ENCODE results near the gene CLSTN2. TPM values are rescaled to one million over a fixed set of nuclear protein-coding genes. Genes with fewer than 3 reads are reported as not detected.

Gene CLSTN2
- polyA plus RNA-seq, 4 donors = under 0.01 to 1.2 (median 0.84) TPM; not detected in 1

DNA sequence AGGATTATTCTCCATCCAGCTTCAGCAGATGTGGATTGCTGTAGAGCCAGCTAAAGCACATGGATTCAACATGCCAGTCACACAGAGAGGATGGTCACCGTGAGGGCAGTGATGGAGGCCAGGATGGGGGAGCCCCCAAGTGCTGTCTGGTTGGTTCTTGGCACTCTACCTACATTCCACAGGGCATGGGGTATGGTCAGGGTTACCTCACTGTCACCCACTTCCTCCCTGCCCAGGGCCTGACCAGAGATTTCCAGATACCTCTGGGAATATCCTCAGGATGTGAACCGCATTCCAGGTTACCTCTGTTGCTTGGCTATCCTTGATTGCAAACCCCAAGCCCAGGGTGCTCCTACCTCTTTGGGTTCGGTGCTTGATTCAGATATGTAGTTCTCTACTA lies 595.6 kb downstream of the CLSTN2 start:
- no peak for FAIRE-seq
- H3K9me3 ChIP-seq (ENCODE audit: control insufficient read depth in 2 of 2, insufficient read depth in 1 of 2, low read depth in 1 of 2, low read length in 1 of 2) = peaks cover 0 to 11% of the 10 kb centered on the region in 2 donors
- DNase-seq = no peak
- WGBS, 3 donors = 76 to 82% (median 77%) methylated on average over 3 of the region's 3 CpGs
- H3K4me1 ChIP-seq (ENCODE audit: control insufficient read depth in 3 of 3, insufficient read depth in 2 of 3, low read depth in 1 of 3, low read length in 2 of 3) = no peaks in the 10 kb centered on the region
- no peaks in the 10 kb centered on the region for H3K27me3 ChIP-seq (ENCODE audit: control insufficient read depth in 3 of 3, insufficient read depth in 3 of 3, low read length in 3 of 3)
- H3K27ac ChIP-seq (ENCODE audit: low read depth in 1 of 3, low read length in 2 of 3) = no peak overlapping the region
- no peaks in the 10 kb centered on the region for H3K36me3 ChIP-seq (ENCODE audit: control insufficient read depth in 3 of 3, insufficient read depth in 2 of 3, low read depth in 1 of 3, low read length in 3 of 3)
- no peak overlapping the region for H3K4me3 ChIP-seq (ENCODE audit: low read depth in 1 of 3, low read length in 3 of 3)

DNA sequence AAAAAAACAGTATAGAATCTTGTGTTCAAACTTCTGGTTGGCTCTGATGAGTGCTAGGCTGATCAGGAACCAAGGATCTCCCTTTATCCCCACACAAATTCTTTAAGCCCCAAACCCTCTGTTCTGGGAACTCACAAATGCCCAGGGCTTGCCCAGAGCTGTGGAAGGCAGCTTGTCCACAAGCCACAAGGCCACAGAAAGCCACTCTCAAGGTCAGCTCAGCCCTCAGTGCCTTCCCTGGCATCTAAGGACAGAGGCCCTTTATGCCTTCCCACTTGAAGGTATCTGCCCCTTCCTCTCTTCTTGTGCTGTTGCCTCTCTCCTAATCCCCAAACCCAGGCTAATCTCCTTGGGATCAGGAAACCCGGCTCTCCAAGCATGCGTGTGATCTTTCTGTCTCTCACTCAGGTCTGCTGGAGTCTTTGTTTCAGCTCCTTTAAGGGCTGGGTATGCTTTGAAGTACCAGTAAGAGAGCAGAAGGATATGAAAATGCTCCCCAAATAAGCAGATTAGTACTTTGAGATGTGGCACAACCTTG lies 597.9 kb downstream of the CLSTN2 start:
- H3K9me3 ChIP-seq (ENCODE audit: control insufficient read depth in 2 of 2, insufficient read depth in 1 of 2, low read depth in 1 of 2, low read length in 1 of 2) = peaks cover 0 to 11% of the 10 kb centered on the region in 2 donors
- no peak overlapping the region for H3K27ac ChIP-seq (ENCODE audit: low read depth in 1 of 3, low read length in 2 of 3)
- no peaks in the 10 kb centered on the region for H3K27me3 ChIP-seq (ENCODE audit: control insufficient read depth in 3 of 3, insufficient read depth in 3 of 3, low read length in 3 of 3)
- WGBS, 3 donors = 44 to 52% (median 51%) methylated on average over 2 of the region's 2 CpGs
- no peaks in the 10 kb centered on the region for H3K4me1 ChIP-seq (ENCODE audit: control insufficient read depth in 3 of 3, insufficient read depth in 2 of 3, low read depth in 1 of 3, low read length in 2 of 3)
- no peak overlapping the region for H3K4me3 ChIP-seq (ENCODE audit: low read depth in 1 of 3, low read length in 3 of 3)
- H3K36me3 ChIP-seq (ENCODE audit: control insufficient read depth in 3 of 3, insufficient read depth in 2 of 3, low read depth in 1 of 3, low read length in 3 of 3) = no peaks in the 10 kb centered on the region
- DNase-seq = no peak
- FAIRE-seq = no peak

DNA sequence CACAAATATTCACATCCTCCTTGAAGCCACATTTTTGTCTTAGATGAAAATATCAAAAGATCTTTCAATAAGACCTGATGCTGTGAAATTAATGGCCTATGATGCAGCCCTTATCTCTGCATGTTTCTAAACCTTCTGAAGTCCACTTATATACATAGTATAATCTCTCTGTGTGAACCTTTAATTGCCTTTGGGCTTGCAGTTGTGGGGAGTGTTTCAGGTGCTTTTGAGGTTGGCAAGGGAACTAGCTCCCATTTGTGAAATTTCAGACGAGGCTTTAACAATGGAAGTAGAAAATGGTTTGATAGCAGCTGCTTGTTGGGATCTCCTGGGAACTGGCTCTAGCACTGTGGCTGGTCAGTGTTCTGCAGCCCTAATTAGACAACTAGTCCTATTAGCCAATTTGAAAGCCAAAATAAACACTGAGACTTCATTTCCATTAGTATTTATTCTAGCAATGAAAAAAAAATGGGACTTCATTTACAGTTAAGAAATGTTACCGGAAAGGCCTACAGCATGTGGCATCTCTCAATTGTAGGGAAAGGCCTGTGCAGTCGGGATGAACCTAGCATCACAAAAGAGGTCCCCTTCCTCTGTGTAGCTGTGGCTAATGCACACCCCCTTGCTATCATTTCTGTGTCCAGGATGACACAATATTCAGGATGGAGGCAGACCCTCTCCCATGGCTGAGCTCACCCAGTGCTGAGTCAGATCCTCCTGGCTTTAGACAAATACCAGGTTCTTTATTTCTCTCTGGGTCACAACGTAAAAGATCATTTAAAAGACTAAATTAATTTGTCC lies 602.1 kb downstream of the CLSTN2 start:
- Histone ChIP-seq H3K36me3 (ENCODE audit: control insufficient read depth in 3 of 3, insufficient read depth in 2 of 3, low read depth in 1 of 3, low read length in 3 of 3) (no peaks in the 10 kb centered on the region), H3K4me3 (ENCODE audit: low read depth in 1 of 3, low read length in 3 of 3) (no peak overlapping the region), H3K27me3 (ENCODE audit: control insufficient read depth in 3 of 3, insufficient read depth in 3 of 3, low read length in 3 of 3) (no peaks in the 10 kb centered on the region), H3K9me3 (ENCODE audit: control insufficient read depth in 2 of 2, insufficient read depth in 1 of 2, low read depth in 1 of 2, low read length in 1 of 2) (peaks cover 0 to 11% of the 10 kb centered on the region in 2 donors), H3K4me1 (ENCODE audit: control insufficient read depth in 3 of 3, insufficient read depth in 2 of 3, low read depth in 1 of 3, low read length in 2 of 3) (peaks cover 0 to 8% (median 0%) of the 10 kb centered on the region in 3 donors), H3K27ac (ENCODE audit: low read depth in 1 of 3, low read length in 2 of 3) (no peak overlapping the region)
- DNase-seq = no peak
- WGBS, 3 donors = 61 to 71% (median 64%) methylated on average over 4 of the region's 4 CpGs
- FAIRE-seq = no peak

DNA sequence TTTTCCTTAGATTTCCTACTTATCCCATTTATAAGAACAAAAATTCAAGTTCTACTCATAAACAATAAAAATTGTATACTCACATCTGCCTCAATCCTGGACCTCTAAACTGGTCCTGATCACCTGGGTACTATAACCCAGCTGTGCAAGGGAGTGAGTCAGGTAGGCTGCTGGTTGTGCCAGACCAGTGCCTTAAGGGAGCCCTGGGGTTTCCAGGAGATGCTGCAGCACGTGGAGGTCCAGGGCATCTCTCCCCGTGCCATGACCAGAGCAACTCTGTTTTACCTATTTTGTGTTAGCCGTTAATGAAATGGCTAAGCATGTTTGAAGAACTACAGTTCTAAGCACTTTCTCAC lies 602.7 kb downstream of the CLSTN2 start:
- DNase-seq (no peak), FAIRE-seq (no peak)
- no peak overlapping the region for H3K4me3 ChIP-seq (ENCODE audit: low read depth in 1 of 3, low read length in 3 of 3)
- H3K9me3 ChIP-seq (ENCODE audit: control insufficient read depth in 2 of 2, insufficient read depth in 1 of 2, low read depth in 1 of 2, low read length in 1 of 2) = peaks cover 0 to 11% of the 10 kb centered on the region in 2 donors
- WGBS, 3 donors = 75 to 85% (median 81%) methylated on average over 3 of the region's 3 CpGs
- H3K27ac ChIP-seq (ENCODE audit: low read depth in 1 of 3, low read length in 2 of 3) = no peak overlapping the region
- H3K27me3 ChIP-seq (ENCODE audit: control insufficient read depth in 3 of 3, insufficient read depth in 3 of 3, low read length in 3 of 3) = no peaks in the 10 kb centered on the region
- peaks cover 0 to 8% (median 0%) of the 10 kb centered on the region in 3 donors for H3K4me1 ChIP-seq (ENCODE audit: control insufficient read depth in 3 of 3, insufficient read depth in 2 of 3, low read depth in 1 of 3, low read length in 2 of 3)
- no peaks in the 10 kb centered on the region for H3K36me3 ChIP-seq (ENCODE audit: control insufficient read depth in 3 of 3, insufficient read depth in 2 of 3, low read depth in 1 of 3, low read length in 3 of 3)

DNA sequence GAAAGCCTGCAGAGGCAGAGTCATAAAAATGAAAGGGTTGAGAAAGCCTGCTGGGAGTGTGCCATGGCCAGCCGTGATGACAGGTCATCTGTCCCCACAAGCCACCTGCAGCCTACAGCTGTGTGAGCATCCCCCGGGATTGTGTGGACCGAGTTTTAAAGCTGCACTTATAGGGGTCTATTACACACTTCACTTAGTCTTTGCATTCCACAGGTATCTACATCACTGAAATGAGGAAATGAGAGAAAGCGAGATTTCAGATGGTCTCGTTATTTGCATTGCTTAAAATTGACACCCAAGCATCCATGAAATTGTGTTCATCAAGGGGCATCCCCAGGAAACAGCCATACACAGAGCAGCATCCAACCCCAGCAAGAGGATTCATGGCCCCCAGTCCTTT lies 605.3 kb downstream of the CLSTN2 start:
- no peak for DNase-seq
- Histone ChIP-seq H3K27ac (ENCODE audit: low read depth in 1 of 3, low read length in 2 of 3) (no peak overlapping the region), H3K4me1 (ENCODE audit: control insufficient read depth in 3 of 3, insufficient read depth in 2 of 3, low read depth in 1 of 3, low read length in 2 of 3) (peaks cover 0 to 8% (median 0%) of the 10 kb centered on the region in 3 donors), H3K36me3 (ENCODE audit: control insufficient read depth in 3 of 3, insufficient read depth in 2 of 3, low read depth in 1 of 3, low read length in 3 of 3) (no peaks in the 10 kb centered on the region), H3K9me3 (ENCODE audit: control insufficient read depth in 2 of 2, insufficient read depth in 1 of 2, low read depth in 1 of 2, low read length in 1 of 2) (no peaks in the 10 kb centered on the region), H3K4me3 (ENCODE audit: low read depth in 1 of 3, low read length in 3 of 3) (no peak overlapping the region), H3K27me3 (ENCODE audit: control insufficient read depth in 3 of 3, insufficient read depth in 3 of 3, low read length in 3 of 3) (no peaks in the 10 kb centered on the region)
- WGBS, 3 donors = 79 to 83% (median 82%) methylated on average over 5 of the region's 5 CpGs
- no peak for FAIRE-seq

DNA sequence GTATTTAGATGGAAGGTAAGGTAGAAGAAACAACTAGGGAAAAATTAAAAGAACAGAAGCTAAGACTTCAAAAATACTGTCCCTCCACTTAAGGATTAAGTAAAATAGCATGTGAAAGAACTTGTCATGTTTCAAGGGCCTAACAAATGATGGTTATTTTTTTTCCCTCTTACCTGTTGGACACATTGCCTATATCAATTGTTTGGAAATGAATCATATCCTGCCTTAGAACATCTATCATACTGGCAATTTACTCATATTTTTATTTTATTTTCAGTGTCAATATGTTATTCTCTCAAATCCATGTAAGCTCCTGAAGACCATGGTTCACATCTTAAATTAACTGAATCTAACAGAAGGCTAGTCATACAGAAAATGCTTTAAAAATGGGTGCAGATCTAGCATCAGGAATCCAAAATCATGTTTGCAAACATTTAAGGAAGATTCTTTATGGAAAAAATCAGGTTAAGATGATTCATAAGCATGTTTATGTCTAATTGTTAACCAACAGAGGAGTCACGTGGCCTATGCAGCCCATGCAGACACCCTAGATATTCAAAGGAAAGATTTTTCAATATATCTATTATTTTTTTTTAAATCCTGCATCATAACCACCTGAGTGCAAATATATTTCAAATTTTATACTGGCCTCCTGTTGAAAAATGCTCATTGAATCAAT lies 607.1 kb downstream of the CLSTN2 start:
- Histone ChIP-seq H3K36me3 (ENCODE audit: control insufficient read depth in 3 of 3, insufficient read depth in 2 of 3, low read depth in 1 of 3, low read length in 3 of 3) (no peaks in the 10 kb centered on the region), H3K27me3 (ENCODE audit: control insufficient read depth in 3 of 3, insufficient read depth in 3 of 3, low read length in 3 of 3) (no peaks in the 10 kb centered on the region), H3K4me3 (ENCODE audit: low read depth in 1 of 3, low read length in 3 of 3) (no peak overlapping the region), H3K9me3 (ENCODE audit: control insufficient read depth in 2 of 2, insufficient read depth in 1 of 2, low read depth in 1 of 2, low read length in 1 of 2) (no peaks in the 10 kb centered on the region), H3K4me1 (ENCODE audit: control insufficient read depth in 3 of 3, insufficient read depth in 2 of 3, low read depth in 1 of 3, low read length in 2 of 3) (peaks cover 0 to 8% (median 0%) of the 10 kb centered on the region in 3 donors), H3K27ac (ENCODE audit: low read depth in 1 of 3, low read length in 2 of 3) (no peak overlapping the region)
- no peak for FAIRE-seq
- WGBS, 3 donors = 62 to 83% (median 67%) methylated on average over 1 of the region's 1 CpG
- no peak for DNase-seq

DNA sequence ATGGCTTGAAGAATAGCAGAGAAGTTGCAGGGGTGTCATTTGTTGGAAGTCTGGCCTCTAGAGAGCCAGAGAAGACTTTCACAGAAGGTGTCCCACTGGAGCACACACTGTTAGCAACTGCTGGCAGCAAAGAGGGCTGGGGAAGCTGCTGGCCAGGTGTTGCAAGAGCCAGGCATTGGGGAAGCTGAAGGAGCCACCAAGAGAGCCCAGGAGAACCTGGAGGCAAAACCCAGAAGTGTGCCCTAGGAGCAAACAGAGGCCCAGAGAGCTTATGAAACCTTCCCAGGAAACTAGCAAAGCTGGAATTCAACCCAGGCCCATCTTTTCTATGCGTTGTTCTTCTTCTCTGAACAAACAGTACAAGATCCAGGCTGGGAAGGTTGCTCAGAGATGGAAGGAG lies 610.2 kb downstream of the CLSTN2 start:
- H3K27ac ChIP-seq (ENCODE audit: low read depth in 1 of 3, low read length in 2 of 3) = no peak overlapping the region
- FAIRE-seq = no peak
- no peaks in the 10 kb centered on the region for H3K27me3 ChIP-seq (ENCODE audit: control insufficient read depth in 3 of 3, insufficient read depth in 3 of 3, low read length in 3 of 3)
- WGBS, 3 donors = 75 to 83% (median 82%) methylated on average over 1 of the region's 1 CpG
- no peaks in the 10 kb centered on the region for H3K9me3 ChIP-seq (ENCODE audit: control insufficient read depth in 2 of 2, insufficient read depth in 1 of 2, low read depth in 1 of 2, low read length in 1 of 2)
- no peak overlapping the region for H3K4me3 ChIP-seq (ENCODE audit: low read depth in 1 of 3, low read length in 3 of 3)
- H3K36me3 ChIP-seq (ENCODE audit: control insufficient read depth in 3 of 3, insufficient read depth in 2 of 3, low read depth in 1 of 3, low read length in 3 of 3) = no peaks in the 10 kb centered on the region
- H3K4me1 ChIP-seq (ENCODE audit: control insufficient read depth in 3 of 3, insufficient read depth in 2 of 3, low read depth in 1 of 3, low read length in 2 of 3) = no peaks in the 10 kb centered on the region
- DNase-seq = no peak

DNA sequence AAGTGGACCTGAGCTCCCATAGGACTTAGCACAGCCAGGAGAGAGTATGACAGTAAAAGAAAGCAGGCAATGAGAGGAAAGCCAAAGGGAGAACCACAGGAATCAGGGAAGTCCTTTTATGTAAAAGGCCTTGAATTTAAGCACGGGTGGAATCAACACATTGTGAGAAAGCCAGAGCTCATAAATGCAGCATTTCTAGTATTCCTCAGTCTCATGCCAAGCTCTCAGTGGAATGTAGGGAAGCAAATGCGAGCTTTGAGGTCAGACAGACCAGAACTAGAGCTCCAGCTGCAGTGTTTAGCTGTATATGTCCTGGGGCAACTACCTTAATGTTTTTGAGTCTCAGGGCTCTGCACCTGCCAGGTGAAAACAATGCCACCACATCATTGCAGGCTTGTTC lies 610.8 kb downstream of the CLSTN2 start:
- Histone ChIP-seq H3K27ac (ENCODE audit: low read depth in 1 of 3, low read length in 2 of 3) (no peak overlapping the region), H3K4me1 (ENCODE audit: control insufficient read depth in 3 of 3, insufficient read depth in 2 of 3, low read depth in 1 of 3, low read length in 2 of 3) (no peaks in the 10 kb centered on the region), H3K4me3 (ENCODE audit: low read depth in 1 of 3, low read length in 3 of 3) (no peak overlapping the region), H3K36me3 (ENCODE audit: control insufficient read depth in 3 of 3, insufficient read depth in 2 of 3, low read depth in 1 of 3, low read length in 3 of 3) (no peaks in the 10 kb centered on the region), H3K9me3 (ENCODE audit: control insufficient read depth in 2 of 2, insufficient read depth in 1 of 2, low read depth in 1 of 2, low read length in 1 of 2) (no peaks in the 10 kb centered on the region), H3K27me3 (ENCODE audit: control insufficient read depth in 3 of 3, insufficient read depth in 3 of 3, low read length in 3 of 3) (no peaks in the 10 kb centered on the region)
- FAIRE-seq (no peak), DNase-seq (no peak)
- WGBS, 3 donors = 38 to 53% (median 38%) methylated on average over 2 of the region's 2 CpGs
